ENCODE measurements around the gene ADARB2. TPM values are rescaled to one million over a fixed set of nuclear protein-coding genes. Genes with fewer than 3 reads are reported as not detected.

Gene ADARB2
- total RNA-seq, 1 experiment from 2014 or later, result not detected

DNA sequence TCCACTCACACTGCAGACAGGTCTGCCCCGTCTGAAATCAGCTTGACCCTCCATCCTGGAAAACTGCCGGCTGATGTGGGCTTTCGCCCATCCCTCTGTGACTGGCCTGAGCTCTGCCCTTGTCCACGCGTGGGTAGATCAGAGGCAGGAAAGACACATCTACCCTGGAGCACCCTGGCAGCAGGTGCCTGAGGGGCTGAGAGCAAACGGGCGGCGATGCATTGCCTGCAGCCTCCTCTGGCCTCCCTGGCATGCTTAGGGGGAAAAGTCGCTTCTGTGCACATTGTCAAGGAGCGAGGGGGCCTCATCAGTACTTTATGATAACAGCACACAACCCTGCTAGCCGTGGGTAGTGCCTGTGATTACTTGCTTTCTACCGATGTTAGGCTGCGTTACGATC, 109.4 kb downstream of the ADARB2 start:
- Mint-ChIP-seq H3K27me3 (ENCODE audit: unreplicated experiment) (no peaks in the 10 kb centered on the region), H3K4me1 (ENCODE audit: low read depth, unreplicated experiment) (no peaks in the 10 kb centered on the region), H3K36me3 (ENCODE audit: insufficient read depth, unreplicated experiment) (no peaks in the 10 kb centered on the region), H3K4me3 (ENCODE audit: low read depth, unreplicated experiment) (no peak overlapping the region), H3K9me3 (ENCODE audit: low read depth, unreplicated experiment) (peaks cover under 1% of the 10 kb centered on the region), H3K27ac (ENCODE audit: unreplicated experiment) (no peak overlapping the region)
- CTCF ChIA-PET, result no interaction called here
- DNase-seq, result no peak
- no TSS peak for BruUV-seq (replicated peaks)
- intact Hi-C loops (cut with micrococcal nuclease; ENCODE audit: unreplicated experiment), result no loop called here
- TF ChIP-seq, protein P1, sequence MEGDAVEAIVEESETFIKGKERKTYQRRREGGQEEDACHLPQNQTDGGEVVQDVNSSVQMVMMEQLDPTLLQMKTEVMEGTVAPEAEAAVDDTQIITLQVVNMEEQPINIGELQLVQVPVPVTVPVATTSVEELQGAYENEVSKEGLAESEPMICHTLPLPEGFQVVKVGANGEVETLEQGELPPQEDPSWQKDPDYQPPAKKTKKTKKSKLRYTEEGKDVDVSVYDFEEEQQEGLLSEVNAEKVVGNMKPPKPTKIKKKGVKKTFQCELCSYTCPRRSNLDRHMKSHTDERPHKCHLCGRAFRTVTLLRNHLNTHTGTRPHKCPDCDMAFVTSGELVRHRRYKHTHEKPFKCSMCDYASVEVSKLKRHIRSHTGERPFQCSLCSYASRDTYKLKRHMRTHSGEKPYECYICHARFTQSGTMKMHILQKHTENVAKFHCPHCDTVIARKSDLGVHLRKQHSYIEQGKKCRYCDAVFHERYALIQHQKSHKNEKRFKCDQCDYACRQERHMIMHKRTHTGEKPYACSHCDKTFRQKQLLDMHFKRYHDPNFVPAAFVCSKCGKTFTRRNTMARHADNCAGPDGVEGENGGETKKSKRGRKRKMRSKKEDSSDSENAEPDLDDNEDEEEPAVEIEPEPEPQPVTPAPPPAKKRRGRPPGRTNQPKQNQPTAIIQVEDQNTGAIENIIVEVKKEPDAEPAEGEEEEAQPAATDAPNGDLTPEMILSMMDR (IDR thresholded peaks at IDR 0.05; ENCODE audit: unreplicated experiment), result no peak

DNA sequence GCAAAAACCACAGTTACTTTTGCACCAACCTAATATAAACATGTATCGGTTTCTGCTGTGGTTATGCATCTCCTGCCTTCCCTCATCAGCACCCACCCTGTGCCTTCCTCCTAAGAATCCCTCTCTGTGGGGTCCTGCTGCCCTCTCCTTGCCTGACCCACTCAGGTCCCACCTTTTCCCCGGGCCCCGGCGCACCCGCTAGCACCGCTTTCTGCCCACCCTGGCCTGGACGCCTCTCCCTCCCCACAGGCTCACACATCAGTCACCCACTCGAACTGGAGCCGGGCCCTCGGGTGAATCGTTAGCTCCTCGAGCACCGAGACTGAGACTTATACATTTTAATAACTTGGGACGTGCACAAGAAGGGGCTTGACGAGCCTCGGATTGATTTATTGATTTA, 110.5 kb downstream of the ADARB2 start:
- intact Hi-C loops (cut with micrococcal nuclease; ENCODE audit: unreplicated experiment), result no loop called here
- no peaks in the 10 kb centered on the region for H3K4me1 Mint-ChIP-seq (ENCODE audit: low read depth, unreplicated experiment)
- no peak overlapping the region for H3K27ac Mint-ChIP-seq (ENCODE audit: unreplicated experiment)
- CTCF ChIA-PET, result no interaction called here
- DNase-seq, result no peak
- H3K4me3 Mint-ChIP-seq (ENCODE audit: low read depth, unreplicated experiment), result no peak overlapping the region
- TF ChIP-seq, protein P1 (IDR thresholded peaks at IDR 0.05; ENCODE audit: unreplicated experiment), result no peak
- H3K27me3 Mint-ChIP-seq (ENCODE audit: unreplicated experiment), result no peaks in the 10 kb centered on the region
- no TSS peak for BruUV-seq (replicated peaks)
- no peaks in the 10 kb centered on the region for H3K9me3 Mint-ChIP-seq (ENCODE audit: low read depth, unreplicated experiment)
- no peaks in the 10 kb centered on the region for H3K36me3 Mint-ChIP-seq (ENCODE audit: insufficient read depth, unreplicated experiment)

DNA sequence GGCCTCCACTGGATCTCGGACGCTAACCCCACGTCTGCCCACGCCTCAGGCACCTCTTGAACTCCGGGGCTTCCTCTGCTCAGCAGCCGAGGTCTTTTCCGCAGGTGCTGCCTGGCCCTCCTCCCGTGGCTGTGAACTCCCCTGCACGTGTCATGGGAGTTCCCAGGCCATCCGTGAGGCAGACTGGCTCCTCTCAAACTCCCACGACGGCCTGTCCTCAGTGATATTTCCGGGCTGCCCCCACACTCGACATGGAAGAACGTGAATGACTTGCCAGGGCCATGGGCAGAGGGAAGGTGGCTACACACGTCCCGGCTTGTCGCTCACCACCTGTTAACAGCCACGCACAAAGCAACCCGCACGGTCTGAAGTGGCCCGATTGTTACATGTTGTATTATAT, 110.9 kb downstream of the ADARB2 start:
- Mint-ChIP-seq H3K27me3 (ENCODE audit: unreplicated experiment) (no peaks in the 10 kb centered on the region), H3K4me3 (ENCODE audit: low read depth, unreplicated experiment) (no peak overlapping the region), H3K27ac (ENCODE audit: unreplicated experiment) (no peak overlapping the region), H3K4me1 (ENCODE audit: low read depth, unreplicated experiment) (no peaks in the 10 kb centered on the region), H3K9me3 (ENCODE audit: low read depth, unreplicated experiment) (no peaks in the 10 kb centered on the region), H3K36me3 (ENCODE audit: insufficient read depth, unreplicated experiment) (no peaks in the 10 kb centered on the region)
- CTCF ChIA-PET, result no interaction called here
- TF ChIP-seq, protein P1 (IDR thresholded peaks at IDR 0.05; ENCODE audit: unreplicated experiment), result no peak
- no TSS peak for BruUV-seq (replicated peaks)
- DNase-seq, result no peak
- intact Hi-C loops (cut with micrococcal nuclease; ENCODE audit: unreplicated experiment), result no loop called here

DNA sequence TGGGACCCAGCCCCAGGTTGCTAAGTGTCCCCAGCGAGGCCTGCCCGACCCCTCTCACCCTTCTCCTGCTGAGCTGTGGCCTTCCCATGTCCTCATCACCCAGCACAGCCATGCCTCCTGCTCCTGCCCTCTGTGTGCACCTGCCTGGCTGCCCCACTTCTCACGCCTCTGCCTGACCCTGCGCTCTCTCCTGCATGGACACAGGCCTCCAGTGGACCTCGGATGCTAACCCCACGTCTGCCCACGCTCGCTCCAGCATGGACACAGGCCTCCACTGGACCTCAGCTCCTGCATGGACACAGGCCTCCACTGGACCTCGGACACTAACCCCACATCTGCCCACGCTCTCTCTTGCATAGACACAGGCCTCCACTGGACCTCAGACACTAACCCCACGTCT, 111.6 kb downstream of the ADARB2 start:
- TF ChIP-seq, protein P1 (IDR thresholded peaks at IDR 0.05; ENCODE audit: unreplicated experiment), result no peak
- H3K9me3 Mint-ChIP-seq (ENCODE audit: low read depth, unreplicated experiment), result no peaks in the 10 kb centered on the region
- no peaks in the 10 kb centered on the region for H3K4me1 Mint-ChIP-seq (ENCODE audit: low read depth, unreplicated experiment)
- H3K4me3 Mint-ChIP-seq (ENCODE audit: low read depth, unreplicated experiment), result no peak overlapping the region
- H3K27me3 Mint-ChIP-seq (ENCODE audit: unreplicated experiment), result no peaks in the 10 kb centered on the region
- no peak overlapping the region for H3K27ac Mint-ChIP-seq (ENCODE audit: unreplicated experiment)
- intact Hi-C loops (cut with micrococcal nuclease; ENCODE audit: unreplicated experiment), result no loop called here
- CTCF ChIA-PET, result no interaction called here
- no peaks in the 10 kb centered on the region for H3K36me3 Mint-ChIP-seq (ENCODE audit: insufficient read depth, unreplicated experiment)
- no TSS peak for BruUV-seq (replicated peaks)
- no peak for DNase-seq

DNA sequence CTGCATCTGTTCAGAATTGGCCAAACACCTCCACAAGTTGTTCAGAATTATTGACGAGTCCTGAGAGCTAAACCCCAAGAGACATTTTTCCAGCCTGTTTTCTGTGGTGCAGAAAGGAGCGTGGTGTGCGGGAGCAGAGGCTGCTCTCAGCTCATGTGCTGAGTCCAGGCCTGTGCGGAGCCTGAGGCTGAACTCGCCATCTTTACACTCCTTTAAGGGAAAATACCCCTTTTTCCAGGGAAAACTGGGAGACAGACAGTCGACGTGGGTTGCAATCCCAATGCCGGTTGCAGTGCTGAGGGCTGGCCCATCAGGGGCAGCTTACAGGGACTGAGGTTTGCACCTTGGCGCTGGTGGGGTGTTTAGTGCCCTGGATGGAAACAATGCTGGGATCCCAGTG, 112.2 kb downstream of the ADARB2 start:
- Mint-ChIP-seq H3K27ac (ENCODE audit: unreplicated experiment) (no peak overlapping the region), H3K36me3 (ENCODE audit: insufficient read depth, unreplicated experiment) (no peaks in the 10 kb centered on the region), H3K9me3 (ENCODE audit: low read depth, unreplicated experiment) (peaks cover 2% of the 10 kb centered on the region), H3K4me1 (ENCODE audit: low read depth, unreplicated experiment) (no peaks in the 10 kb centered on the region), H3K4me3 (ENCODE audit: low read depth, unreplicated experiment) (no peak overlapping the region), H3K27me3 (ENCODE audit: unreplicated experiment) (no peaks in the 10 kb centered on the region)
- TF ChIP-seq, protein P1 (IDR thresholded peaks at IDR 0.05; ENCODE audit: unreplicated experiment), result no peak
- CTCF ChIA-PET, result no interaction called here
- BruUV-seq (replicated peaks), result no TSS peak
- intact Hi-C loops (cut with micrococcal nuclease; ENCODE audit: unreplicated experiment), result no loop called here
- DNase-seq, result no peak

Measured in Calu3 (cell line).